ENCODE measurements around the gene OR4F6.

- no peak for TF ChIP-seq EZH2 (IDR thresholded peaks at IDR 0.05; ENCODE audit: borderline replicate concordance, low read length)
- TF ChIP-seq CTCF (conservative IDR thresholded peaks at IDR 0.05 in 1 of 2, IDR thresholded peaks at IDR 0.05 in 1 of 2; ENCODE audit: extremely low read depth in 1 of 2, insufficient read depth in 1 of 2, low read depth in 1 of 2, low read length in 2 of 2), result no peak
Observed at GRCh38 chr15:101805605-101806345, 2.5 kb downstream of the OR4F6 start.

Measured in mammary epithelial cell (primary cell).